ENCODE results near the gene PPARA.

PPARA gene

DNA sequence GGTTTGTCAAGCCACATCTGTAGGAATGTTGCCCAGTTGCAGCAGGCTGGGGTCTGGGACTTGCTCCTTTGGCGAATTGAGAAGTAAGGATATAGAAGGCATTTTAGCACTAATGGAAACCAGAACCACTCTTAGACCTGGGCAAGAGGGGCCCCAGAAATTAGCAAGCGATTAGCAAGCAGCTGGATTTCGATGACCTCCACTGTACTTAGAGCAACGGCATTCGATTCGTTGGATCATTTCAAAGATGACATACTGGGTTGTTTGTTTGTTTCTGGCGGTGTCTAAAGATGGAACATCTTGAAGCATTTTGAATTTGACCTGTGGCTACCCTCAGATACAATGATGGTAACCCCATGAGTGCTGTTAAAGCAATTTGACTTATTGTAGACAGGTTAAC is 100.9 kb downstream of the PPARA start:
- Histone ChIP-seq H3K4me3 (ENCODE audit: low read length) (peak overlapping the region; percentile 88), H3K79me2 (ENCODE audit: low read length) (0 out of 2 replicates have a peak, but pooled peaks cover 3% of the 10 kb centered on the region), H3K9me3 (replicated peaks; ENCODE audit: insufficient read depth, low read length) (no peaks in the 10 kb centered on the region), H2AFZ (ENCODE audit: low read length) (peak overlapping the region; percentile 82), H3K27me3 (replicated peaks; ENCODE audit: insufficient read depth, low read length) (no peaks in the 10 kb centered on the region), H3F3A (ENCODE audit: insufficient read depth, low read length) (no peaks in the 10 kb centered on the region), H4K20me1 (ENCODE audit: insufficient read depth, low read length) (no peaks in the 10 kb centered on the region), H3K9me2 (replicated peaks; ENCODE audit: insufficient read depth, low read length) (no peaks in the 10 kb centered on the region), H3K9ac (ENCODE audit: low read length) (peak overlapping the region; percentile 83; the same call in 1 of the 2 replicates), H3K4me1 (ENCODE audit: low read length) (0 out of 2 replicates have a peak, but pooled peaks cover 4% of the 10 kb centered on the region), H3K4me2 (ENCODE audit: low read depth, low read length) (peak overlapping the region; percentile 78), H3K36me3 (replicated peaks; ENCODE audit: insufficient read depth, low read length) (no peaks in the 10 kb centered on the region), H3K27ac (ENCODE audit: low read length) (no peak overlapping the region)
- no peak for DNase-seq
- TF ChIP-seq, protein P1, sequence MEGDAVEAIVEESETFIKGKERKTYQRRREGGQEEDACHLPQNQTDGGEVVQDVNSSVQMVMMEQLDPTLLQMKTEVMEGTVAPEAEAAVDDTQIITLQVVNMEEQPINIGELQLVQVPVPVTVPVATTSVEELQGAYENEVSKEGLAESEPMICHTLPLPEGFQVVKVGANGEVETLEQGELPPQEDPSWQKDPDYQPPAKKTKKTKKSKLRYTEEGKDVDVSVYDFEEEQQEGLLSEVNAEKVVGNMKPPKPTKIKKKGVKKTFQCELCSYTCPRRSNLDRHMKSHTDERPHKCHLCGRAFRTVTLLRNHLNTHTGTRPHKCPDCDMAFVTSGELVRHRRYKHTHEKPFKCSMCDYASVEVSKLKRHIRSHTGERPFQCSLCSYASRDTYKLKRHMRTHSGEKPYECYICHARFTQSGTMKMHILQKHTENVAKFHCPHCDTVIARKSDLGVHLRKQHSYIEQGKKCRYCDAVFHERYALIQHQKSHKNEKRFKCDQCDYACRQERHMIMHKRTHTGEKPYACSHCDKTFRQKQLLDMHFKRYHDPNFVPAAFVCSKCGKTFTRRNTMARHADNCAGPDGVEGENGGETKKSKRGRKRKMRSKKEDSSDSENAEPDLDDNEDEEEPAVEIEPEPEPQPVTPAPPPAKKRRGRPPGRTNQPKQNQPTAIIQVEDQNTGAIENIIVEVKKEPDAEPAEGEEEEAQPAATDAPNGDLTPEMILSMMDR (IDR thresholded peaks at IDR 0.05; ENCODE audit: low read length) = no peak
- TF ChIP-seq EZH2 (optimal IDR thresholded peaks at IDR 0.05; ENCODE audit: low read depth, low read length) (no peak), EZH2phosphoT487 (IDR thresholded peaks at IDR 0.05; ENCODE audit: low read length) (no peak)

DNA sequence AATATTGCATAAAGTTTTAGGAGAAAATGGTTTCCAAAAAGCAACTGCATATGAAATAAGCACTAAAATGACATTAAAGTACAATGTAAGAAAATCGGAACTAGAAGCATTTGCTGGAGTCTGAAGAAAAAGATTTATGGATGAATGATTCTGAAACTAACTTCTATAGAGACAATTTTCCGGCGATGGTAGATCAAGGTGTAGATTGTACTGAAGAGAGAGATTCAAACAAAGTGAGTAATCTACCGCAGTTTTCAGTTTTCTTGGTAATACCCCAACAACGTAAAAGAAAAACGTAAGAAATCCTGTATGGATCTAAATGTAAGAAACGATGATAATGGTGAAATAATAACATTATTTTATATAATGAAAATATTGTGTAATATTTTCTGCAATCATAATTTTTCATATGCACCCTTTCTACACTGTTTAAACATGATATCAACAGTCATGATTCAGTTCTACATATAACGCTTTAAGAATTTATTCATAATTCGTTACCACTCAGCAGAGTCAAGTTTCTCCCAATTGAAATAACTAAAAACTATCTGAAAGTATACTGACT is 101.6 kb downstream of the PPARA start:
- Histone ChIP-seq H3K9me2 (replicated peaks; ENCODE audit: insufficient read depth, low read length) (no peaks in the 10 kb centered on the region), H3K36me3 (replicated peaks; ENCODE audit: insufficient read depth, low read length) (no peaks in the 10 kb centered on the region), H3K4me1 (ENCODE audit: low read length) (0 out of 2 replicates have a peak, but pooled peaks cover 4% of the 10 kb centered on the region), H3K4me3 (ENCODE audit: low read length) (no peak overlapping the region), H3K27ac (ENCODE audit: low read length) (no peak overlapping the region), H3K9me3 (replicated peaks; ENCODE audit: insufficient read depth, low read length) (no peaks in the 10 kb centered on the region), H3K27me3 (replicated peaks; ENCODE audit: insufficient read depth, low read length) (no peaks in the 10 kb centered on the region), H3K9ac (ENCODE audit: low read length) (no peak overlapping the region), H3K4me2 (ENCODE audit: low read depth, low read length) (no peak overlapping the region), H3F3A (ENCODE audit: insufficient read depth, low read length) (no peaks in the 10 kb centered on the region), H3K79me2 (ENCODE audit: low read length) (0 out of 2 replicates have a peak, but pooled peaks cover 3% of the 10 kb centered on the region), H2AFZ (ENCODE audit: low read length) (no peak overlapping the region), H4K20me1 (ENCODE audit: insufficient read depth, low read length) (no peaks in the 10 kb centered on the region)
- TF ChIP-seq, protein P1 (IDR thresholded peaks at IDR 0.05; ENCODE audit: low read length) = no peak
- no peak for TF ChIP-seq EZH2phosphoT487 (IDR thresholded peaks at IDR 0.05; ENCODE audit: low read length)
- TF ChIP-seq EZH2 (optimal IDR thresholded peaks at IDR 0.05; ENCODE audit: low read depth, low read length) = no peak
- no peak for DNase-seq

DNA sequence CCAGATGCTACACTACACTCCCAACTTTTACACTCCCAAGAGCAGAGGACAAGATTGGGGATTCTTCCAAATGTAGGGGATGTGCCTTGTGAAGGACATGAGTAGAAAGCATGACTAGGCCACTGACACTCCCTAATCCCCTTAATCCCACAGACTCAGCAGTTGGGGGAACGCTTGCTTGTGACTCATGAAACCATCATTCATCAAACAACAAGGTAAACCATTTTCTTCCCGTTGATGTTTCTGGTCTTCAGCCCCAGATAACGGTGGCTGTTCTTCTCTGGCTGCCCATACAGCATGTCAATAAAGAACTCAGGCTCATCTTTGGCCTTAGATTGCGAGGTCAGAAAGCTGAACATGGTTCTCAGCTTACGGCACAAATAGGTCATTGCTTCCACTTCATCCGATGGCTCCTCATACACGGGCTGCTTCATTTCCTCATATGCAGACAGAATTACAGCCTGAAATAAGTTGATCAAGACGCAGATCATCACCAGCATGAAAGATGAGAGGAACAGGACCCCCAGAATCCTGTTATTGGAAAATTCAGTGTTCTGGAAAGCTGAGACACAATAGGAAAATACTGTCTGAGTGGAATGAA is 106.1 kb downstream of the PPARA start:
- no peaks in the 10 kb centered on the region for H3K9me2 ChIP-seq (replicated peaks; ENCODE audit: insufficient read depth, low read length)
- H3F3A ChIP-seq (ENCODE audit: insufficient read depth, low read length) = no peaks in the 10 kb centered on the region
- DNase-seq = no peak
- no peak overlapping the region for H3K9ac ChIP-seq (ENCODE audit: low read length)
- H3K27ac ChIP-seq (ENCODE audit: low read length) = no peak overlapping the region
- H3K4me3 ChIP-seq (ENCODE audit: low read length) = no peak overlapping the region
- peaks cover 29% of the 10 kb centered on the region for H3K27me3 ChIP-seq (replicated peaks; ENCODE audit: insufficient read depth, low read length)
- H3K79me2 ChIP-seq (ENCODE audit: low read length) = no peaks in the 10 kb centered on the region
- H3K4me2 ChIP-seq (ENCODE audit: low read depth, low read length) = no peak overlapping the region
- H3K36me3 ChIP-seq (replicated peaks; ENCODE audit: insufficient read depth, low read length) = no peaks in the 10 kb centered on the region
- TF ChIP-seq EZH2phosphoT487 (IDR thresholded peaks at IDR 0.05; ENCODE audit: low read length) = no peak
- no peaks in the 10 kb centered on the region for H4K20me1 ChIP-seq (ENCODE audit: insufficient read depth, low read length)
- no peak overlapping the region for H2AFZ ChIP-seq (ENCODE audit: low read length)
- no peaks in the 10 kb centered on the region for H3K4me1 ChIP-seq (ENCODE audit: low read length)
- H3K9me3 ChIP-seq (replicated peaks; ENCODE audit: insufficient read depth, low read length) = no peaks in the 10 kb centered on the region

DNA sequence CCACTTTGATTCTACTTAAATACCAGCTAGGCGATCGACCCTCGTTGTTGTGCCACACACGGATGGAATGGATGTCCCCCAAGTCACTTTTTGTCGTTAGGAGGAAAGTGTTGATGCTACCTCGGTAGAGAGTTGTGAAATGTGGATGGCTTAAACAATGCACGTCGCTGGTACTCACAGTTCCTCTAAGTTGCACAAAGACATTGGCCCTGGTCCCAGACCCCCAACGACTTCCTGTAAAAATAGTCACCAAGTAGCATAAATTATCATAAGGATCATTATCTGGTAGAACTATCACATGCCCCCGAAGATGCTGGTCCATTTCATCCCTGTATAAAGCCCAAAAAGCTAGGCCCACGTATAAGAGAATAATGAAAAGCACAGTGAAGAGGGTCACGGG is 109.0 kb downstream of the PPARA start:
- peaks cover 33% of the 10 kb centered on the region for H3K27me3 ChIP-seq (replicated peaks; ENCODE audit: insufficient read depth, low read length)
- H3K4me3 ChIP-seq (ENCODE audit: low read length) = no peak overlapping the region
- H3F3A ChIP-seq (ENCODE audit: insufficient read depth, low read length) = no peaks in the 10 kb centered on the region
- no peaks in the 10 kb centered on the region for H3K79me2 ChIP-seq (ENCODE audit: low read length)
- H3K9me3 ChIP-seq (replicated peaks; ENCODE audit: insufficient read depth, low read length) = no peaks in the 10 kb centered on the region
- no peak overlapping the region for H2AFZ ChIP-seq (ENCODE audit: low read length)
- no peak overlapping the region for H3K27ac ChIP-seq (ENCODE audit: low read length)
- no peaks in the 10 kb centered on the region for H3K36me3 ChIP-seq (replicated peaks; ENCODE audit: insufficient read depth, low read length)
- H3K9me2 ChIP-seq (replicated peaks; ENCODE audit: insufficient read depth, low read length) = no peaks in the 10 kb centered on the region
- no peaks in the 10 kb centered on the region for H4K20me1 ChIP-seq (ENCODE audit: insufficient read depth, low read length)
- DNase-seq = no peak
- H3K4me2 ChIP-seq (ENCODE audit: low read depth, low read length) = no peak overlapping the region
- TF ChIP-seq, protein P1 (IDR thresholded peaks at IDR 0.05; ENCODE audit: low read length) = no peak
- TF ChIP-seq EZH2phosphoT487 (IDR thresholded peaks at IDR 0.05; ENCODE audit: low read length) = no peak
- no peak for TF ChIP-seq EZH2 (optimal IDR thresholded peaks at IDR 0.05; ENCODE audit: low read depth, low read length)
- no peak overlapping the region for H3K9ac ChIP-seq (ENCODE audit: low read length)
- H3K4me1 ChIP-seq (ENCODE audit: low read length) = no peaks in the 10 kb centered on the region

All from MM.1S (cell line).